ENCODE data around the gene GABBR2.
"Not testable (repeated sequence)": the region's sequence is repeated elsewhere in the genome, so short reads cannot be mapped to it uniquely, and the experiment has no call there.

GABBR2 gene

DNA sequence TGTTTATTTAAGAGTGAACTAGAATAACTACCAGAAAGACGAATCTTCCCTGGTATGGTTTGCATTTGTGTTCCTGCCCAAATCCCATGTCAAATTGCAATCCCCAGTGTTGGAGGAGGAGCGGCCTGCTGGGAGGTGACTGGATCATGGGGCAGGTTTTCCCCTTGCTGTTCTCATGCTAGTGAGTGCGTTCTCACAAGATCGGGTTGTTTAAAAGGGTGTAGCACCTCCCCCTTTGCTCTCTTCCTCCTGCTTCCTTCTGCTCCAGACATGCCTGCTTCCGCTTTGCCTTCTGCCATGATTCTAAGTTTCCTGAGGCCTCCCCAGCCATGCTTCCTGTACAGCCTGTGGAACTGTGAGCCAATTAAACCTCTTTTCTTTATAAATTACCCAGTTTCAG lies 242.9 kb downstream of the GABBR2 start:
- H3K4me3 ChIP-seq (replicated peaks in 1 of 2; ENCODE audit: low read depth in 2 of 2, low read length in 2 of 2) = no peak overlapping the region
- TF ChIP-seq CTCF (IDR thresholded peaks at IDR 0.05; ENCODE audit: low read depth, low read length) = no peak
- no peak for DNase-seq (ENCODE audit: low read depth in 2 of 2)

GRCh38 chr9:98464156-98464690 lies 244.5 kb downstream of the GABBR2 start:
- not testable (repeated sequence) for DNase-seq (ENCODE audit: low read depth in 2 of 2); H3K4me3 ChIP-seq (replicated peaks in 1 of 2; ENCODE audit: low read depth in 2 of 2, low read length in 2 of 2)

DNA sequence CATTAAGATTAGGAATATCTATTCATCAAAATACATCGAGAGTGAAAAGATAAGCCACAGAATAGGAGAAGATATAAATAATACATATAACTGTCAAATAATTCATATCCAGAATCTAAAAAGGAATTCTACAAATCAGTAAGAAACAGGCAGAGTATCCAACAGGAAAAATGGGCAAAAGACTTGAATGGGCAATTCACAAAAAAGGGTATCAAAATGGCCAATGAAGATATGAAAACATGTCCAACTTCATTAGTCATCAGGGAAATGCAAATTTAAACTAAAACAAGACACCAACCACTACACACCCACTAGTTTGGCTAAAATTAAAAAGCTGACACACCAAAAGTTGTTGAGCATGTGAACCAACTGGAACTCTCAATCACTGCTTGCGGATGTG lies 246.4 kb downstream of the GABBR2 start:
- no peak for TF ChIP-seq CTCF (IDR thresholded peaks at IDR 0.05; ENCODE audit: low read depth, low read length)
- DNase-seq (ENCODE audit: low read depth in 2 of 2) = no peak
- no peak overlapping the region for H3K4me3 ChIP-seq (replicated peaks in 1 of 2; ENCODE audit: low read depth in 2 of 2, low read length in 2 of 2)

DNA sequence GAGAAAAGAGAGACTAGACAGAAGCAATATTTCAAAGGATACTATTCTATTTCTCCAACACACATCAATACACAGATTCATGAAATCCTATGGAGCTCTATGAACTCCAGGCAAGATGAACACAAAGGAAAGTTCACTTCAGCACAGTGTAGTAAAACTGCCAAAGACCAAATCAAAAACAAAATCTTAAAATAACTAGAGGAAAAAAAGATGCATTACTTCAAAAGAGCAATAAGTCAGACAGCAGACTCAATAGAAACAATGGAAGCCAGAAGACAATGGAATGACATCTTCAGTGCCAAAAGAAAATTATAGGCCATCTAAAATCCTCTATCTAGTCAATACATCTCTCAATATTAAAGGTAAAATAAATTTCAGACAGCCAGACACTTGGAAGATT lies 248.0 kb downstream of the GABBR2 start:
- no peak for DNase-seq (ENCODE audit: low read depth in 2 of 2)
- H3K4me3 ChIP-seq (replicated peaks in 1 of 2; ENCODE audit: low read depth in 2 of 2, low read length in 2 of 2) = no peak overlapping the region
- no peak for TF ChIP-seq CTCF (IDR thresholded peaks at IDR 0.05; ENCODE audit: low read depth, low read length)

GRCh38 chr9:98457726-98458370 lies 250.9 kb downstream of the GABBR2 start:
- TF ChIP-seq CTCF (IDR thresholded peaks at IDR 0.05; ENCODE audit: low read depth, low read length) = no peak
- H3K4me3 ChIP-seq (replicated peaks in 1 of 2; ENCODE audit: low read depth in 2 of 2, low read length in 2 of 2) = no peak overlapping the region
- DNase-seq (ENCODE audit: low read depth in 2 of 2) = no peak

- TF ChIP-seq CTCF (IDR thresholded peaks at IDR 0.05; ENCODE audit: low read depth, low read length) = no peak
- H3K4me3 ChIP-seq (replicated peaks in 1 of 2; ENCODE audit: low read depth in 2 of 2, low read length in 2 of 2) = no peak overlapping the region
- DNase-seq (ENCODE audit: low read depth in 2 of 2) = no peak
Observed at GRCh38 chr9:98456156-98456613, 252.6 kb downstream of the GABBR2 start.

DNA sequence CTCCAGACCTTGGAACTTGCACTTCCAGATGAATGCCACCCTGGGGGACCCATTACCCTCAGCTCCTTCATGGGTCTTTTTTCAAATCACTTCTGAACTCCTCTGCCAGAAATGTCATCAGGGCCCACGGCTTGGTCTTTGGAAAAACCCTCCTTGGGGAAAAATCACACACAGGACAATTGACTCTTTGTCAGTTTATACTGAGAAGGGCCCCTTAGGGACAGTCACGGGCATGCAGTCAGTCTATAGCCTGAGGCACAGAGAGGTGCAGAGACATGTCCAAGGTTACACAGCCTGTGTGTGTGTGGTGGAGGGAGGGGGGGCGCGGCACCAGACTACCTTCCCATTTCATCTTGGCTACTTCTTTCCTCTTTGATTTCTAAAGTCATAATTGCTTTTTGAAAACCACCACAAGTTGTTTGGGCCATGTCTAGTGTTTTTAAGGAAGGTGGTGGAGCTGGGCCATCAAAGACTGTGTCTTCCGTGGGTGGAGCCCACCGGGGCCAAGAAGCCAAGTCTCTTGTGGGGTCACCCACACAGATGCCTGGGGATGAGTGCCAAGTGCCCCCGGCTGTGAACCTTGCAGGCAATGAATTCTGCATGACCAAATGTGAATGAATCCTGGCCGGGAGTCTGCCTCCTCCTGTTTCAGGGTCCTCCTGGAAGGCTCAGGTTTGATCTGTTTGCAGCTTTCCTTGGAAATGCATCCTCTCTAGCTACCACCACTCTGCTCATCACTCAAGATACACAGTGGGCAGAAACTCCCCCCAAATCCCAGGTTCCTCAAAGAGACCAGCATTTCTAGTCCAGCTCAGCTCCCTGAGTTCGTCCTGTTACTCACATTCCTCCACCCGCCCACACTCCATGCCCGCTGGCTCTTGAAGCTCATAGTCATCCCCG lies 253.2 kb downstream of the GABBR2 start:
- no peak for TF ChIP-seq CTCF (IDR thresholded peaks at IDR 0.05; ENCODE audit: low read depth, low read length)
- H3K4me3 ChIP-seq (replicated peaks in 1 of 2; ENCODE audit: low read depth in 2 of 2, low read length in 2 of 2) = no peak overlapping the region
- DNase-seq (ENCODE audit: low read depth in 2 of 2) = peak; percentile 56 to 61
